Transverse colon (tissue), 4 donors: ENCODE data around the gene MAP6D1. TPM values are rescaled to one million over a fixed set of nuclear protein-coding genes. Genes with fewer than 3 reads are reported as not detected.

Source experiments
- DNase-seq: peaks from one replicate; pipeline ENCODE4 v3.0.0-alpha.2; 2019
- H3K27ac ChIP-seq, 4 donors: fragments of 200-600 bp; sonication (generic); 2 replicates each; pipeline ENCODE4 v1.5.1; 2016 to 2018; ENCODE audit warnings: inconsistent platforms in 4 of 4
- H3K27me3 ChIP-seq: fragments of 200-600 bp; sonication (generic); 2 replicates; pipeline ENCODE4 v1.5.1; 2017; ENCODE audit warnings: inconsistent platforms
- H3K36me3 ChIP-seq, 4 donors: fragments of 200-600 bp; sonication (generic); 2 replicates each; pipeline ENCODE4 v1.5.1; 2017 to 2019; ENCODE audit warnings: inconsistent platforms in 4 of 4
- H3K4me1 ChIP-seq, 4 donors: fragments of 200-600 bp; sonication (generic); 2 replicates each; pipeline ENCODE4 v1.5.1; 2017 to 2020; ENCODE audit warnings: inconsistent platforms in 4 of 4
- H3K4me3 ChIP-seq, 4 donors: fragments of 200-600 bp; sonication (generic); 1 replicate in 1 of 4; 2 replicates in 3 of 4; pipeline versions ENCODE4 v1.5.1 to v1.6.1; 2017 to 2019; ENCODE audit warnings: inconsistent platforms in 4 of 4
- H3K9me3 ChIP-seq, 2 donors: fragments of 200-600 bp; sonication (generic); 2 replicates each; pipeline ENCODE4 v1.5.1; 2017 to 2019; ENCODE audit warnings: inconsistent platforms in 2 of 2
- CTCF ChIP-seq, 5 experiments: fragments of 200-600 bp in 3 of 5; fragments of 450-650 bp in 2 of 5; sonication (generic) in 3 of 5; IDR thresholded peaks; 1 replicate in 2 of 5; 2 replicates in 3 of 5; pipeline ENCODE4 v1.5.1; 2016 to 2017; ENCODE audit warnings: antibody characterized with exemption in 5 of 5, inconsistent platforms in 3 of 5, mild to moderate bottlenecking in 2 of 5, moderate library complexity in 1 of 5
- EP300 ChIP-seq: sonication (generic); formaldehyde crosslinking; IDR thresholded peaks from one replicate; pipeline ENCODE4 v1.6.1; 2017; ENCODE audit warnings: antibody characterized with exemption, low read depth
- POLR2A ChIP-seq: fragments of 450-650 bp; IDR thresholded peaks from one replicate; pipeline ENCODE4 v1.6.1; 2016; ENCODE audit warnings: antibody characterized with exemption, mild to moderate bottlenecking, moderate library complexity
- POLR2AphosphoS5 ChIP-seq, 3 donors: sonication (generic); formaldehyde crosslinking; IDR thresholded peaks; one replicate each; pipeline ENCODE4 v1.6.1; 2016; ENCODE audit warnings: antibody characterized with exemption in 3 of 3
- WGBS, 2 donors: methylation state at CpG; one replicate each; pipeline ENCODE4 v1.1.5; 2018; ENCODE audit warnings: low coverage in 1 of 2; 5-methylcytosine and 5-hydroxymethylcytosine counted together
- in situ Hi-C, 4 donors: fragments of 200-750 bp; cut with MboI; loops; one replicate each; pipeline versions ENCODE4 v1.15.0 to v1.15.1; 2017; ENCODE audit warnings: low sequenced_read_pairs in 3 of 4, low pct_ligation_motif_present in 1 of 4, low pct_unique_long_range_greater_than_20kb in 1 of 4
- intact Hi-C: fragments of 100-400 bp; cut with DNase I; formaldehyde crosslinking; loops from one replicate; pipeline ENCODE4 v1.15.1; 2023; ENCODE audit warnings: low total_unique reads
- total RNA-seq, 4 donors: library from RNA; depleted of rRNA; stranded (reverse); fragments of >200 nt; gene quantifications; one replicate each; pipeline ENCODE4 v1.1.0, GENCODE V29; 2016

The MAP6D1 gene
- total RNA-seq, 4 donors from 2014 or later: 1.4 to 2.1 TPM; not detected in 2

DNA sequence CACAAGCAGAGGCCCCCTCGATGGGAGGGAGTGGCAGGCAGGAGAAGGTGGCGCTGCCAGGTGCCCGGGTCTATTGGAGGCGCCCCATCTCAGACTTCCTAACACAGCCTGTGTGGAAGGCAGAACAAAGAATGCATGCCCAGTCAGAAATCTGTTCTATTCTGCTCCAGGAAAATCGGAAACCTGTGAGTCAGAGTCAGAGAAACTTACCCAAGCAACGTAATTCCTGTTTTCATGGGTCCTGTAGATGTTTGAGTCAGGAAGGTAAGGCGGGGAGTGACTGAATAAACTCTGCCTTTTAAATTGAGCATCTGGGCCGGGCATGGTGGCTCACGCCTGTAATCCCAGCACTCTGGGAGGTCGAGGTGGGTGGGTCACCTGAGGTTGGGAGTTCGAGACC lies 13.7 kb downstream of the MAP6D1 start:
- Histone ChIP-seq H3K9me3 (no peaks in the 10 kb centered on the region), H3K27me3 (no peaks in the 10 kb centered on the region), H3K4me1 (no peaks in the 10 kb centered on the region), H3K36me3 (peaks cover 0 to 22% (median 10%) of the 10 kb centered on the region in 4 donors), H3K4me3 (no peak overlapping the region), H3K27ac (no peak overlapping the region)
- in situ Hi-C loops: no loop called here
- 88 to 100% methylated on average over 1 to 11 of the region's 11 CpGs for WGBS, 2 donors
- DNase-seq: no peak
- intact Hi-C loops: no loop called here
- TF ChIP-seq EP300 (no peak), CTCF (IDR thresholded peaks at IDR 0.05) (no peak), POLR2A (no peak), POLR2AphosphoS5 (IDR thresholded peaks at IDR 0.05) (no peak)

- intact Hi-C loops: no loop called here
- H3K27me3 ChIP-seq: no peaks in the 10 kb centered on the region
- H3K4me3 ChIP-seq: no peak overlapping the region
- H3K27ac ChIP-seq: no peak overlapping the region
- WGBS, 2 donors: 95% methylated on average over 24 of the region's 24 CpGs; no CpG with 5 or more reads in 1 of the 2 donors
- no peak for DNase-seq
- no peaks in the 10 kb centered on the region for H3K9me3 ChIP-seq
- in situ Hi-C loops: no loop called here
- H3K36me3 ChIP-seq: peaks cover 0 to 29% (median 12%) of the 10 kb centered on the region in 4 donors
- H3K4me1 ChIP-seq: no peaks in the 10 kb centered on the region
- TF ChIP-seq POLR2AphosphoS5 (IDR thresholded peaks at IDR 0.05) (no peak), CTCF (IDR thresholded peaks at IDR 0.05) (no peak), POLR2A (no peak), EP300 (no peak)
These were observed 14.5 kb downstream of the MAP6D1 start for GRCh38 chr3:183810643-183811594.

DNA sequence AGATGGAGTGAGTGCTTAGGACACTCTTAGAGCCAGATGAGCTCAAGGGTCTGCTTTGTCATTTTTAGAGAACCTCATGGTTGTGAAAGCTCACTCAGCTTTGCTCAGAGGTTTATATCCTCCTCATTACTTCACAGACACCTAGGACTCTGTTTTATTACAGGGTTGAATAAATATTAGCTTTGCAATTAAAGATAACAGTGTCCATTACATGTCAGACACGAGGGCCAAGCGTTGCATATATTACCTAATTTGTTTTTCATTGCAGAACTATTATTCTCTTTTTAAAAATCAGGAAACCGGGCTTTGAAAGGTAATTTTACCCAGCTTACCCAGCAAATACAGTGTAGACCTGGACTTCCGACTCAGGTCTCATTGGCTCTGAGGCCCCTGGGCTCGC lies 16.1 kb downstream of the MAP6D1 start:
- no peak for TF ChIP-seq EP300
- no peak for TF ChIP-seq CTCF (IDR thresholded peaks at IDR 0.05)
- no peak for TF ChIP-seq POLR2AphosphoS5 (IDR thresholded peaks at IDR 0.05)
- TF ChIP-seq POLR2A: no peak
- no peak for DNase-seq
- Histone ChIP-seq H3K27me3 (no peaks in the 10 kb centered on the region), H3K27ac (no peak overlapping the region), H3K36me3 (peaks cover 0 to 45% (median 19%) of the 10 kb centered on the region in 4 donors), H3K4me1 (no peaks in the 10 kb centered on the region), H3K9me3 (no peaks in the 10 kb centered on the region), H3K4me3 (no peak overlapping the region)
- intact Hi-C loops: no loop called here
- in situ Hi-C loops: no loop called here
- WGBS, 2 donors: 63 to 71% methylated on average over 5 of the region's 5 CpGs

DNA sequence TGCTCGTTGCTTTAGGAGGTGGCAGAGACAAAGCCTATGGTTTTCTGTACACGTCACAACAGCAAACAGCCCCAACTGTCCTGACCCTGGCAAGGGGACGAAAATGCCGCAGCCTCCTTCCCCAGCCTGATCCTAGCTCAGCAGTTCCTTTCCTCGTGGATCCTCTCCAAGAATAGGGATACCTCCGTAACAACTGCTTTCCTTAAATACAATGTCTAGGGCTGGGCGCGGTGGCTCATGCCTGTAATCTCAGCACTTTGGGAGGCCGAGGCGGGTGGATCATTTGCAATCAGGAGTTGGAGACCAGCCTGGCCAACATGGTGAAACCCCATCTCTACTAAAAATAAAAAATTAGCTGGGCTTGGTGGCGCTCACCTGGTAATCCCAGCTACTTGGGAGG lies 17.0 kb downstream of the MAP6D1 start:
- Histone ChIP-seq H3K9me3 (no peaks in the 10 kb centered on the region), H3K4me1 (no peaks in the 10 kb centered on the region), H3K27ac (no peak overlapping the region), H3K4me3 (no peak overlapping the region), H3K36me3 (peaks cover 0 to 55% (median 22%) of the 10 kb centered on the region in 4 donors), H3K27me3 (no peaks in the 10 kb centered on the region)
- intact Hi-C loops (no loop called here), in situ Hi-C loops (no loop called here)
- TF ChIP-seq POLR2AphosphoS5 (IDR thresholded peaks at IDR 0.05) (no peak), CTCF (IDR thresholded peaks at IDR 0.05) (no peak), EP300 (no peak), POLR2A (no peak)
- no peak for DNase-seq
- 83 to 92% methylated on average over 2 to 11 of the region's 11 CpGs for WGBS, 2 donors
